IMR-90 (cell line): ENCODE data around the gene DVL1. TPM values are rescaled to one million over a fixed set of nuclear protein-coding genes. Genes with fewer than 3 reads are reported as not detected.
A peak's percentile ranks its signal among the peaks of the same experiment; 100 is the strongest.

Experiments used
- ATAC-seq: fragments of 200-7000 bp; cut with Tn5 transposase; 2 replicates; pipeline ENCODE4 v1.9.1; 2020; ENCODE audit warnings: low read depth, mild to moderate bottlenecking, moderate library complexity
- BruUV-seq: library from RNA; stranded (reverse); fragments of 400-500 nt; replicated peaks from 2 replicates; lab custom pipeline; 2021; lab: Mats Ljungman, UMichigan
- CTCF ChIA-PET: fragments of 300-600 bp; formaldehyde crosslinking; extraction: SDS; loops from one replicate; lab custom pipeline; 2021; ENCODE audit warnings: antibody characterized with exemption; lab: Yijun Ruan, JAX
- POLR2A ChIA-PET: fragments of 300-600 bp; sonication (Branson Sonifier 250); formaldehyde crosslinking; loops from one replicate; lab custom pipeline; 2022; ENCODE audit warnings: antibody characterized with exemption; ENCODE audit not compliant: unreplicated experiment; lab: Charles Lee
- DNase-seq: peaks from one replicate; pipeline ENCODE4 v3.0.0; 2013
- H2AFZ ChIP-seq: replicated peaks from 2 replicates; pipeline ENCODE3; 2013; ENCODE audit warnings: low read length, mild to moderate bottlenecking; ENCODE audit not compliant: poor library complexity
- H2AK5ac ChIP-seq: 2 replicates; pipeline ENCODE4 v1.6.1; 2013; ENCODE audit warnings: low read depth, low read length, inconsistent platforms
- H2AK9ac ChIP-seq: replicated peaks from 2 replicates; pipeline ENCODE3; 2013; ENCODE audit warnings: mild to moderate bottlenecking, low read depth, low read length, moderate library complexity; ENCODE audit not compliant: poor library complexity
- H2BK120ac ChIP-seq: 2 replicates; pipeline ENCODE4 v1.6.1; 2013; ENCODE audit warnings: low read depth, low read length, inconsistent platforms
- H2BK15ac ChIP-seq: 3 replicates; pipeline ENCODE4 v1.6.1; 2013; ENCODE audit warnings: low read depth, low read length, inconsistent platforms
- H2BK20ac ChIP-seq: 2 replicates; pipeline ENCODE4 v1.6.1; 2013; ENCODE audit warnings: low read depth, mild to moderate bottlenecking, inconsistent platforms, low read length, moderate library complexity
- H2BK5ac ChIP-seq: 2 replicates; pipeline ENCODE4 v1.6.1; 2013; ENCODE audit warnings: mild to moderate bottlenecking, low read depth, low read length, inconsistent platforms; ENCODE audit not compliant: poor library complexity, severe bottlenecking
- H3K14ac ChIP-seq: replicated peaks from 2 replicates; pipeline ENCODE4 v1.6.1; 2013; ENCODE audit warnings: low read depth, low read length, inconsistent platforms
- H3K18ac ChIP-seq: 2 replicates; pipeline ENCODE4 v1.6.1; 2013; ENCODE audit warnings: low read depth, low read length, control low read depth
- H3K23ac ChIP-seq: 2 replicates; pipeline ENCODE4 v1.6.1; 2013; ENCODE audit warnings: low read depth, low read length, inconsistent platforms
- H3K27ac ChIP-seq: 2 replicates; pipeline ENCODE4 v1.5.1; 2013; ENCODE audit warnings: mild to moderate bottlenecking, control low read depth, low read length; ENCODE audit not compliant: insufficient read depth
- H3K27me3 ChIP-seq: 2 replicates; pipeline ENCODE4 v1.6.1; 2013; ENCODE audit warnings: low read length; ENCODE audit not compliant: control insufficient read depth, insufficient read depth
- H3K36me3 ChIP-seq: 2 replicates; pipeline ENCODE4 v1.6.1; 2013; ENCODE audit warnings: low read length, mixed read lengths; ENCODE audit not compliant: control insufficient read depth, insufficient read depth
- H3K4ac ChIP-seq: 2 replicates; pipeline ENCODE4 v1.6.1; 2013; ENCODE audit warnings: low read depth, low read length, inconsistent platforms
- H3K4me1 ChIP-seq: 2 replicates; pipeline ENCODE4 v1.6.1; 2013; ENCODE audit warnings: low read length, mixed read lengths; ENCODE audit not compliant: control insufficient read depth, insufficient read depth
- H3K4me2 ChIP-seq: 2 replicates; pipeline ENCODE4 v1.6.1; 2013; ENCODE audit warnings: low read depth, mild to moderate bottlenecking, control low read depth, low read length, moderate library complexity
- H3K4me3 ChIP-seq: 2 replicates; pipeline ENCODE4 v1.5.1; 2013; ENCODE audit warnings: low read depth, mild to moderate bottlenecking, control low read depth, low read length, moderate library complexity; ENCODE audit not compliant: insufficient read depth
- H3K56ac ChIP-seq: 2 replicates; pipeline ENCODE4 v1.6.1; 2013; ENCODE audit warnings: low read length, inconsistent platforms; ENCODE audit not compliant: insufficient read depth; ENCODE audit errors: extremely low read depth
- H3K79me1 ChIP-seq, 2 experiments: 2 replicates each; pipeline ENCODE4 v1.6.1; 2013; ENCODE audit warnings: low read length in 2 of 2, inconsistent platforms in 1 of 2, low read depth in 1 of 2
- H3K9ac ChIP-seq: 2 replicates; pipeline ENCODE4 v1.6.1; 2013; ENCODE audit warnings: low read depth, low read length, control low read depth
- H3K9me1 ChIP-seq: 2 replicates; pipeline ENCODE4 v1.6.1; 2013; ENCODE audit warnings: low read length, inconsistent platforms; ENCODE audit not compliant: insufficient read depth
- H3K9me3 ChIP-seq: 2 replicates; pipeline ENCODE4 v1.6.1; 2013; ENCODE audit warnings: low read length; ENCODE audit not compliant: control insufficient read depth, insufficient read depth
- H4K20me1 ChIP-seq: 2 replicates; pipeline ENCODE4 v1.6.1; 2013; ENCODE audit warnings: low read length, inconsistent platforms; ENCODE audit not compliant: insufficient read depth
- H4K5ac ChIP-seq: 2 replicates; pipeline ENCODE4 v1.6.1; 2013; ENCODE audit warnings: mild to moderate bottlenecking, low read depth, low read length, control low read depth
- H4K8ac ChIP-seq, 2 experiments: 2 replicates each; pipeline ENCODE4 v1.6.1; 2013; ENCODE audit warnings: low read depth in 2 of 2, low read length in 2 of 2, control low read depth in 1 of 2, inconsistent platforms in 1 of 2
- H4K91ac ChIP-seq: 2 replicates; pipeline ENCODE4 v1.6.1; 2013; ENCODE audit warnings: low read depth, low read length, inconsistent platforms; ENCODE audit not compliant: insufficient read depth
- BHLHE40 ChIP-seq: fragments of 150-350 bp; IDR thresholded peaks from 2 replicates; pipeline ENCODE4 v1.6.1; 2016; ENCODE audit warnings: mild to moderate bottlenecking, low read depth, low read length
- CEBPB ChIP-seq: IDR thresholded peaks from 2 replicates; pipeline ENCODE4 v1.6.1; 2012; ENCODE audit warnings: low read depth, low read length, improper control_type of control experiment
- CHD1 ChIP-seq: IDR thresholded peaks from 2 replicates; pipeline ENCODE4 v1.6.1; 2012; ENCODE audit warnings: low read depth, low read length, improper control_type of control experiment
- MAFK ChIP-seq: IDR thresholded peaks from 2 replicates; pipeline ENCODE4 v1.6.1; 2012; ENCODE audit warnings: low read depth, low read length, improper control_type of control experiment
- MAZ ChIP-seq: IDR thresholded peaks from 2 replicates; pipeline ENCODE4 v1.6.1; 2012; ENCODE audit warnings: low read depth, mild to moderate bottlenecking, low read length, improper control_type of control experiment, moderate library complexity, borderline replicate concordance
- NFE2L2 ChIP-seq: fragments of 150-350 bp; IDR thresholded peaks from 2 replicates; pipeline ENCODE4 v1.6.1; 2016; ENCODE audit warnings: low read depth, mild to moderate bottlenecking, low read length
- POLR2A ChIP-seq: IDR thresholded peaks from 2 replicates; pipeline ENCODE4 v1.6.1; 2012; ENCODE audit warnings: mild to moderate bottlenecking, low read depth, low read length
- RAD21 ChIP-seq: IDR thresholded peaks from 2 replicates; pipeline ENCODE4 v1.6.1; 2012; ENCODE audit warnings: low read length, improper control_type of control experiment
- RCOR1 ChIP-seq: IDR thresholded peaks from 2 replicates; pipeline ENCODE4 v1.6.1; 2012; ENCODE audit warnings: mild to moderate bottlenecking, low read length, improper control_type of control experiment; ENCODE audit not compliant: insufficient replicate concordance
- RFX5 ChIP-seq: IDR thresholded peaks from 2 replicates; pipeline ENCODE4 v1.8.0; 2012; ENCODE audit warnings: low read depth, mild to moderate bottlenecking, low read length, moderate library complexity
- SMC3 ChIP-seq: fragments of 150-350 bp; IDR thresholded peaks from 2 replicates; pipeline ENCODE4 v1.6.1; 2016; ENCODE audit warnings: low read depth, mild to moderate bottlenecking, antibody characterized with exemption, low read length, moderate library complexity
- USF2 ChIP-seq: fragments of 150-350 bp; IDR thresholded peaks from 2 replicates; pipeline ENCODE4 v1.6.1; 2017; ENCODE audit warnings: mild to moderate bottlenecking, antibody characterized with exemption, low read length, low read depth
- WGBS, 2 experiments: methylation state at CpG; one replicate each; pipeline versions ENCODE4 v1.1.5 to v1.1.7; 2013; ENCODE audit warnings: missing lambda C conversion rate in 2 of 2; ENCODE audit not compliant: insufficient read length in 1 of 2; ENCODE audit errors: extremely low coverage in 2 of 2; 5-methylcytosine and 5-hydroxymethylcytosine counted together
- dilution Hi-C: fragments of 300-500 bp; cut with HindIII; formaldehyde crosslinking; loops from one replicate; pipeline ENCODE4 v1.14.3; 2018; ENCODE audit warnings: low sequenced_read_pairs; ENCODE audit not compliant: unreplicated experiment
- in situ Hi-C: fragments of 300-500 bp; cut with MboI; formaldehyde crosslinking; loops from 3 replicates; pipeline ENCODE4 v1.14.3; 2019; ENCODE audit warnings: low sequenced_read_pairs, inconsistent platforms, mixed read lengths
- intact Hi-C: fragments of 100-400 bp; cut with micrococcal nuclease; formaldehyde crosslinking; loops from 2 replicates; pipeline ENCODE4 v1.10.0; 2022
- polyA plus RNA-seq, 3 experiments: library from polyadenylated mRNA; depleted of rRNA; stranded (reverse); fragments of >200 nt; gene quantifications; 2 replicates each; pipeline ENCODE4 v1.2.3, GENCODE V29; 2012; ENCODE audit warnings: low replicate concordance in 1 of 3
- total RNA-seq: library from RNA; depleted of rRNA; stranded (reverse); fragments of >200 nt; gene quantifications from 2 replicates; pipeline ENCODE4 v1.2.3, GENCODE V29; 2012

Gene DVL1
- total and polyA plus RNA-seq, 2 of the 4 experiments (the other 2 are of a cell fraction) = 27.2 to 35.9 TPM

- H2BK120ac ChIP-seq = no peak overlapping the region
- H3K4me3 ChIP-seq = no peak overlapping the region
- no peaks in the 10 kb centered on the region for H3K27me3 ChIP-seq
- H3K4me1 ChIP-seq = peaks cover 3% of the 10 kb centered on the region; the same call in 1 of the 2 replicates
- peaks cover 7% of the 10 kb centered on the region for H3K36me3 ChIP-seq
- H4K5ac ChIP-seq = no peak overlapping the region
- H2BK20ac ChIP-seq = no peak overlapping the region
- no peak overlapping the region for H2AK5ac ChIP-seq
- H3K23ac ChIP-seq = no peak overlapping the region
- H2BK15ac ChIP-seq = no peak overlapping the region
- no peak for TF ChIP-seq POLR2A
- no peak for TF ChIP-seq SMC3
- no peak for TF ChIP-seq MAZ
- no peak for TF ChIP-seq BHLHE40
- TF ChIP-seq RFX5 = no peak
- no peak for TF ChIP-seq RAD21
- no peak for TF ChIP-seq CHD1
- no peak for TF ChIP-seq RCOR1
- no peak for TF ChIP-seq CEBPB
- TF ChIP-seq USF2 = no peak
- no peak for TF ChIP-seq MAFK
- no peak for TF ChIP-seq NFE2L2
- whole genome bisulfite sequencing, 2 experiments = 94% methylated on average over 47 of the region's 58 CpGs; no CpG with 5 or more reads in 1 of the 2 experiments
- H3K56ac ChIP-seq = no peak overlapping the region
- peaks cover 9% of the 10 kb centered on the region for H3K9me1 ChIP-seq
- no peak overlapping the region for H4K91ac ChIP-seq
- peaks cover 7 to 31% of the 10 kb centered on the region in 2 experiments; a peak in 2 of 4 replicates for H3K79me1 ChIP-seq
- POLR2A ChIA-PET = no interaction called here
- in situ Hi-C loops (no loop called here), dilution Hi-C loops (no loop called here), intact Hi-C loops (no loop called here)
- H3K27ac ChIP-seq = no peak overlapping the region
- no peak overlapping the region for H3K4me2 ChIP-seq
- DNase-seq = no peak
- H3K4ac ChIP-seq = no peak overlapping the region
- H2BK5ac ChIP-seq = no peak overlapping the region
- no peaks in the 10 kb centered on the region for H3K9me3 ChIP-seq
- H4K8ac ChIP-seq = no peak overlapping the region
- H2AFZ ChIP-seq = peak overlapping the region; percentile 47
- no peak overlapping the region for H3K9ac ChIP-seq
- H4K20me1 ChIP-seq = peaks cover 20% of the 10 kb centered on the region
- ATAC-seq = no peak
- no peak overlapping the region for H3K14ac ChIP-seq
- CTCF ChIA-PET = no interaction called here
- no TSS peak for BruUV-seq
- no peak overlapping the region for H2AK9ac ChIP-seq
- H3K18ac ChIP-seq = no peak overlapping the region
These were observed 19.7 kb downstream of the DVL1 start for GRCh38 chr1:1329304-1330210.
